IPS-NIHi11 (cell line): Measurements from ENCODE around the gene SH2D2A.

Experiments
- DNase-seq: peaks from one replicate; pipeline ENCODE4 v3.0.0; 2012; ENCODE audit warnings: mixed read lengths, low spot score

Gene SH2D2A

DNA sequence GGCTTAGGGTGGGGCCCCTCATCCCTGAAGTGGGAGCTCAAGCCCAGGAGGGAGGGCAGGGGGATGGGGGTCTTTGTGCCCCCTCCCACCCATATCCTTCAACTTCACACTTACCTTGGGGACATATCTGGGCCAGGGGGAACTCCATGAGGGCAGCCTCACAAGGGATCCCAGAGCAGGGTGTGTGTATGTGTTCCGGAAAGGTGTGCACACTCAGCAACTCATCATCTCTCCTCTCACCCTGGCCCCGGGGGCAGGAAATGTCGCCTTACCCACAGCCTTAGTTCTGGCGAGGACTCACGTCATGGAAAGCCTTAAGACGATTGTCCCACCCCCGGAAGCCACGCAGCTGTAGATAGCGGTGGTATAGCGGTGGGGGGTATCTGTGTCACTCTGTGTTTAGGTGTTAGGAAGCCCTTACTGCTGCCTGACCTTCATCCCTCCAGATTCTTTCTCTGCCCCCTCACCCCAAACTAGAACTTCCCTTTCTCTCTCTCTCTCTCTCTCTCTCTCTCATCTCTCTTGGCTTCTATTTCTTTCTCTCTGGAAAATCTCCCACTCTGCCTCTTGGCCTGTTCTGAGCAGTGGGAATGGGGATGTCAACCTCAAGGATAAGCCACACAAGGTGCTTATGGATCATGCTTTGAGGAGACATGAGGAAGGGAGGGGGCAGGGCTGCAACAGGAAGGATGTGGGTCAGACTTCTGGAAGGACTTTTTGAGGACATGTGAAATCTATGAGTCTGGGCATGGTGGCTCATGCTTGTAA is at the start of gene SH2D2A:
TSS of gene SH2D2A (minus strand) at position 288 of the 768 bp plus-strand sequence. CDS start at position 148, 140 bp downstream.
- DNase-seq: no peak

DNA sequence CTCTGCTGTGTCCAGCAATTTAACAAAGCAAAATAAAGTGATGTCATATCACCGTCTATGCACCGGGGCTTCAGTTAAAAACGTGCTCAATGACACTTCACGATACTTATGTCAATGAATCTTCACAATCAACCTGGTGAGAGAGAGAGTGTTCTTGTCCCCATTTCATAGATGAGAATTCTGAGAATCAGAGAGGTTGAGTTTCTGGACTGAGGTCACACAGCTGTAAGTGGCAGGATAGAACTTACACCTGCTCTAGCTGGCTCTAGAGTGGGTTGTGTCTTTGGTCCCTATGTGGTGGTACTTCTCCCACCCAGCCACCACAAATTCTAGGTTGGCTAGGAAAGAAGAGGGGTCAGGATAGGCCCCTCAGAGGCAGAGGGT is 49.2 kb upstream of the SH2D2A start:
- no peak for DNase-seq

DNA sequence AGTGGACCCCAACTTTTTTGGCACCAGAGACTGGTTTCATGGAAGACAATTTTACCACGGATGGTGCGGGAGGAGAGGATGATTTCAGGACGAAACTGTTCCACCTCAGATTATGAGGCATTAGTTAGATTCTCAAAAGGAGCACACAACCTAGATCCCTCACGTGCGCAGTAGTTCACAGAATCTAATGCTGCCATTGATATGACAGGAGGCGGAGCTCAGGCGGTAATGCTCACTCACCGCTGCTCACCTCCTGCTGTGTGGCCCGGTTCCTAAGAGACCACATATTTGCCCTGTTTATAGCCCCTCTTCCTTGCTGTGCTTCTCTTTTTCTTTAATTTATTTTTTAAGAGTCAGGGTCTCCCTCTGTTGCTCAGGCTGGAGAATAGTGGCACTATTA is 48.6 kb upstream of the SH2D2A start:
- DNase-seq: no peak

DNA sequence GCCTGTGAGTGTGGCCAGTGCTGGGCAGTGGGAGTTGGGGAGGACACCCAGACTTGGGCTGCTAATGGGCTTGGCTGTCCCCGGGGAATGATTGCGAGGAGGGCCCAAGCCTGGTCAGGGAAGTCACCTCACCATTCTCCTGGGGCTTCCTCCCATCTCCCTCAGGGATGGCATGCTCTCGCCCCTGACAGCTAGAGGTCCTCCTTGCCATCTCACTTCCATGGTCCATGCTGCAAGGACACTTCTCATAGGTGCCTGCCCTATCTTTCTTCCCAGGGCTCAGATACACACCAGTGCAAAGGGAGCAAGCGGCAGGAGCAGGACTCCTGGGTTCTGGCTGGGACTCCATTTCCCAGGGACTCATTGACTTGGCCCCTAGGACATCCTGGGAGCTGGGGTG is 48.1 kb upstream of the SH2D2A start:
- DNase-seq: no peak

DNA sequence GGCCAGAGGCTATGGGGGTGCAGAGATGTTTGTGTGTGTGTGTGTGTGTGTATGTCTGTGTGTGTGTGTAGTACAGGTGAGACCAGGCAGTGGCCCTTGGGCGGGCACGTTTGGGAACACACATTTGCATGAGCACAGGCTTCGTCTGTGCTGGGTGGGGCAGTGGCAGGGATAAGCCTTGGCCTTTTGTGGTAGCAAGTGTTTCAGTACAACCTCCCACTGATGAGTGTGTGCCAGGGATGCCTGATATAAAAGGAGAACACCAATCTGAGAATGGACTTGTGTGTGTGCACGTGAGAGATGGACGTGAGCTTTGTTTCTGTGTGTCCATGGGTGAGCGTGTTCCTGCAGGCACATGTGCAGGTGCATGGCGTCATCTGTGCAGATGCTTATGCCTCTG is 47.0 kb upstream of the SH2D2A start:
- no peak for DNase-seq

DNA sequence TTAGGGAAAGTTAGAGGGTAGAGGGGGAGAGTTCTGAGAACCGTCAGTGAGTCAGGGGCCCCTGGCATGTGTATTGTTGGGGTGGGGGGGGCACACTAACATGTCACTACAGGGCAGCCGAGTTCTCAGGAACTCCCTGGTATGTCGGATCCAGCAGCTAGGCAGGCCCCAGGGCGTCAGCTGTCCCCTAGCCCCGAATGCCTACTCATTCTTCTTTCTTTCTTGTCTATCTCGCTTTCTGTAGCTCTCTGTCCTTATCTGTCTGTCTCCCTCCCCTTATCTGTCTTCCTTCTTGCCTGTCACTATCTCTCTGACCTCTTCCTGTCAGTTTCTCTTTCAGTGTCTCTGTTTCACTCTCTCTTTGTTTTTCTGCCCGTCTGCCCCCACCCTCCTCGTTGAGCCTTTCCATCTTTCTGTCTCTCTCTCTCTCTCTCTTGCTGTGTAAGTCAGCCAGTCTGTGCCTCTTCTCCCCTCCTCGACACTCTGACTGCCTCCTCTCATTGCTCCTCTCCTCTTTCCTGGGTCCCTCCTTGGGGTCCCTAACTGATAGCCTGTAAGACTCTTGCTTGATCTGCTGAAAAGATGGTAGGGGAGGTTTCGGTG is 46.5 kb upstream of the SH2D2A start:
- DNase-seq: no peak

DNA sequence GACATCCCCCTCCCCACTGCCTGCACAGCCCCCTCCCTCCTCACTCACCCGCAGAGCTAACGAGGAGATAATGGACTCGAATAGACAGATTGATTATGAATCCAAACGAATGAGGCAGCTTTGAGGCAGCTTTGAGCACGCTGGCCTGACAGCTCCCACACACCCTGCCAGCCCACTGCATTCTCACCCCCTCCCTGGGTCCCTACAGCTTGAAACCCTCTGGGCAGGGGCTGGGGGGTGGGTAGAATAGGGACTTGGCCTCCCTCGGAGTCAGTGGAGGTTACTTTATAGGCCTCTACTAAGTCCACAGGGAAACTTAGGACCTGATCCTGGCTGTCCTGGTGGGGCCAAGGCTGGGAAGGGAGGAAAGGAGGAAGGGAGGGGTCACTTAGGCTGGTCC is 45.9 kb upstream of the SH2D2A start:
- DNase-seq: no peak

DNA sequence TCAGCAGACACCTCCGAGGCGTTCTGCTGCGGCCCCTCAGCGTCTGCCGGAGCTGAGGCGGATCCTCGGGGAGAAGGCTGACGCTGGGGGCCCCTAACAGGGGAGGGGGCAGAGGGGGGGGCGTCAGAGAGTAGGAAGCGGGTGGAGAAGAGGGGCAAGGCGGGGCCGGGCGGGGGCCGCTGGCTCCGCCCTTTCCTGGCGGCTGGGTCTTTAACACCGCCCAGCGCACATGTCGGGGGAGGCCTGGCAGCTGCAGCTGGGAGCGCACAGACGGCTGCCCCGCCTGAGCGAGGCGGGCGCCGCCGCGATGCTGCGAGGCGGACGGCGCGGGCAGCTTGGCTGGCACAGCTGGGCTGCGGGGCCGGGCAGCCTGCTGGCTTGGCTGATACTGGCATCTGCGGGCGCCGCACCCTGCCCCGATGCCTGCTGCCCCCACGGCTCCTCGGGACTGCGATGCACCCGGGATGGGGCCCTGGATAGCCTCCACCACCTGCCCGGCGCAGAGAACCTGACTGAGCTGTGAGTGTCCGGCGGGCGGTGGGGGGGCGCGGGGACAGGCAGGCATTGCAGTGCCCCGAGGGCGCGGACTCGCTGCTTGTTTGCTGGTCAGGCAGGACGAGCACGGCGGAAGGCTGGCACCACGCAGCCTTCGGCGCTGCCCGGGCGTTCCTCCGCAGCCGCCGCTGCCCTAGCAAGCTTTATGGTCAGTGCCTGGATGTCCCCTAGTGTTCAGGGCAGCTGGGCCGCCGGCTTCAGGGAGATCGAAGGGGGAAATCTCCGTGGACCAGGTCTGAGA is 44.2 kb upstream of the SH2D2A start, which contains the start of gene NTRK1:
TSS of gene NTRK1 (plus strand) at position 238 of the 796 bp plus-strand sequence. CDS start at position 308, 70 bp downstream.
- DNase-seq: peak; percentile 89

DNA sequence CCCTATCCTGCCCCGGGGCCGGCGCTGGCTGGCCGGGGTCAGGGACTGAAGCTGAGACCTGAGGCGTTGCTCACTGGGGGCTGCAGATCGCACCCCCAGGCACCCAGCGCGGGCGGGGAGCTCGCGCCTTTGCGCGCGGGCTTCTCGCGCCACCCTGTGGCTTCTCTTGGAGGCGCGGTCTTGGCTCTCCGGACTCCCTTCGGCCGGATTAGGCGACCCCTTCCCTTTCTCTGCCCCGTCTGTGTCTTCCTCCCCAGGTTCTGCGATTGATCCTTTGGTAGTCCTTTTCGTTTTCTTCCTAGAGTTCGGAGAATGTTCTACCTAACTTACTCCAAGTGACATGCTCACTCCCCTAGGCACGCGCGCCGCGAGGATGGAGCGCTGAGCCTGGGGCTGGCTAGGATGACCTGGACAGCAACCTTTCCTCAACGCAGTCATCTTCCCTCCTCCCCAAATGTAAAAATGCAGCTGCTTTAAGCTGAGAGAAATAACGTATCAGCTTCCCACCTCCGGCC is 43.5 kb upstream of the SH2D2A start:
- DNase-seq: peak; percentile 83

DNA sequence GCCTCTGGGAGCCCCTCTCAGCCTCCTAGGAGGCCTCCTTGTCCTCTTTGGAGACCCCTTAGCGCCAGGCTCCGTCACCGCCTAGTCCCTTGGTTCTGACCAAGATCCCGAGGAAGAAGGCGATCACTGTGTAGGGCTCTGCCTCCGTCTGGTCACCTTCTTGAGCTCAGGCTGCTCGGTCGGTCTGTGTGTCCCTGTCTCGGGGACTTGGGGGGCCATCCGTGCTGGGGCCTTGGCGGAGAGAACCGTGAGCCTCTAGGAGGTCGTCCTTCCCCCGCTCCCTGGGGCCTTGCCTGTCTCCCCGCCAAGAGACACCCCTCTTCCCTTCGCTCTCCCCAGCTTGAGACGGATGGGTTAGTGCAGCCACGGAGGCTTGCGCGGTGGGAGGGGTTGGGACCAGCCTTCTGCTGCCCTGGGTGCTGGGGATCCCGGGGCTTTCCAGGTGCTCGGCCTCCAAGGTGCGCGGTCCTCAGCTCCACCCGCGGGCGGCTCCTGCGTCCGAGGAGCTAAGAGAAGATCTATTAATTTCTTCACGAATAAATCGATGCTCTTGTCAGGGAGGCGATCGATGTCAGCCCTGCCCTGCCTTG is 43.0 kb upstream of the SH2D2A start:
- peak; percentile 40 for DNase-seq

DNA sequence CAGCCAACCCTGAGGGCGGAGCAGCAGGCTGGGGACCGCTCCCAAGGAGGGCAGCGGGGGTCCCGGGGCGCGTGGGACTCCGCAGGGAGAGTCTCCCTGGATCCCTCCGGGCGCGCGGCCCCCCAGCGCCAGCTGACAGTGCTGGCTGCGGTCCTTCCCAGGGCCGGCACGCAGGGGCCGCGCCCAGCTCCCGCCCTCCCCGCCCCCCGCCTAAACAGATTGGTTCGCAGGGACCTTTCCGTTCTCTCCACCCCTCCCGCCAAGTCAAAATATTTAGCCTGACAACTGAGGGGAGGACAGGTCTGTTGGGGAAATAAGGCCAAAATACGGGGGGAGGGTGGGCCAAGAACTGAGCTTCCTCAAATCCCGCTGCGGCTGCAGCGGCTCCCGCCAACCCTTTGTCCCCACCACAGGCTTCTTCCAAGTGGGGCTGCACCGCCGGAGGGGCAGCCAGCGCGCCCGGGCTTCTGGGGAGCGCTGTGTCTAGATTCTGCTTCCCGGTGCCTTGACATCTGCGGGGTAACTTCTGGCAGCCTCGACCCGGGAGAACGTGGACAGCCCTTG is 42.4 kb upstream of the SH2D2A start, which contains the start of gene INSRR:
TSS of gene INSRR (minus strand) at position 159 of the 564 bp plus-strand sequence. CDS start 496 bp downstream, outside the sequence.
- peak; percentile 66 for DNase-seq

DNA sequence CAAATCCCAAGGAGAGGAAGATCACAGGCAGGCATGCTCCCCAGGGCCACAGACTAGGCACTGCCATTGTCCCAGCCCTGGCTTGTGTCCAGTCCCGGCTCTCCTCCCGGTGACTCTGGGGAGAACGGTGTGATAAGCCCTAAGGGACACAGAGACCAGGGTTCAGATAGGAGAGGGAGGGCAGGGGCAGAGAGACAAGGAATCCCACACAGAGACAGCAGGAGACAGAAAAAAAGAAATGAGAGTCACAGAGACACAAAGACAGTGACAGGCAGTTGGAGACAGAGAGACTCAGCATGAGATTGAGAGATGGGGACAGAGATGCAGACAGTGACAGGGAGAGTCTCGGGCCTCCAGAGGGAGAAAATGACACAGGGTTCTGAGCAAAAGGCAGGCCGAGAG is 41.9 kb upstream of the SH2D2A start:
- no peak for DNase-seq

DNA sequence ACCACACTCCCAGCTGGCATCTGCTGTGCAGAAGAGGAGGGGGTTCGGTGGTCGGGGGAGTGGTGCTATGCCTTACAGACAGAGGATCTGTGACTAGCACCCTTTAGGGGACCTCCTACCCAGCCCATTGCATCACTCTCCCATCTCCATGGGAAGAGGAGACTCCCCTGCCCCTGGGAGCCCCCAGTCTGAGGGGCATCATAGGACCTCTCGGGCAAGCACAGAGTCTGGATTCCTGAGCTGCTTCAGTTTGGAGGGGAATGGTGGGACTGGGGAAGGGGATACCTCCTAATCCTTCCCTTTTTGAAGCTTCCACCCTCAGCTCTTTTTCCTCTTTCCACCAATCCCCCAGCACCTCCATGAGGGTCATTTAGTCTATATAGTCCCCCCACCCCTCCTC is 40.9 kb upstream of the SH2D2A start:
- no peak for DNase-seq

DNA sequence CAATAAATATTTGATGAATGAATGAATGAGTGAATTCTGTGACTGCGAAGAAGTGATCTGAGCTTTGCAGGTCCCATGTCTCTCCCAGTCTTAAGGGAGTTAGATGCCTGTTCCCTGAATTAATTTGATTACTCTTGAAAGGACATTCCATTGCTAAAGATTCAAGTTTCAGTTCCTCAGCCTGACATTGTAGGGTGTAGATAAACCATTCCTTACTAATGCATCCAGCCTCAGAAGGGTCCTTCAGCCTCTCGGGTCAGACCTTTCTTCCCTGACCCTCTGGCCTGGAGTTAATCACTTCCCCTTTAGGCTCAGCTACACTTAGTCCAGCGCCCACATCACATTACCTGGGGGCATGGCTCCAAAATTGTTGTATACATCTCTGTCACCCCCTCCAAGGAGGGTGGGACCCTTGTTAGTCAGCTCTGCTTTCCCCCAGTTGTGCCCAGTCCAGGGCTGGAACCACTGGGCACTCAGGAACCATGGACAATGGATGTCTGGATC is 39.7 kb upstream of the SH2D2A start:
- DNase-seq: no peak

DNA sequence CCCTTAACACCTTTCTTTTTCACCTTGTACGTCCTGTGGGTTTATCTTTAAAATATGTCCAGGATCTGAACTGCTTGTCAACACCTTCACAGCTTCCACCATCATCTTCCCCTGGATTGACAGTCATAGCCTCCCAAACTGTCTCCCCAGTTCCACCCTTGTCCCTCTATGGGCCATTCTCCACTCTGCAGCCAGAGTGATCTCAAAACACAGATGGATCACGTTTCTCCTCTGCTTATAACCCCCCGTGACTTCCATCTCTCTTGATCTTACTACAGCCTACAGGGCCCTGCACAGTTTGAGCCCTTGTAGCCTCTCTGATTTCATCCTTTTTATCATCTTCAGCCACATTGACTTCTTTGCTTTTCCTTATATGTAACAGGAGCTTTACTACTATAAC is 38.0 kb upstream of the SH2D2A start:
- DNase-seq: no peak

DNA sequence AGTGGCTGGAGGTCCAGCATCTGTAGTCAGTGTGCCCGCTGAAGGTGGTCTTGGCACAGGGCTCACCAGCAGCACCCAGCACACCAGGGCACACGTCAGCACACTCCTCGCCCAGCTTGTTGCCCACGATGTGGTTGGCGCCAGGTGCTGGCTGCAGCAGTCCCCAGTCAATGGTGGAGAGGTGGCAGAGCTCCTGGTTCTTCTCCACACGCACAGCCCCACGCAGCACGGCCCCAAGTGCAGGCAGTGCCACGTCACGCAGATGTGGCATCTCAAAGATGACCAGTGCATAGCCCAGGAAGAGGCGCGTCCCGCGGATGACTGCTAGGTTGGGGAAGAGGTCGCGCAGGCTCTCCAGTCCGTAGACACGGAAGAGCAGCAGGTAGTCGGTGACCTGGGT is 37.1 kb upstream of the SH2D2A start:
- DNase-seq: no peak

DNA sequence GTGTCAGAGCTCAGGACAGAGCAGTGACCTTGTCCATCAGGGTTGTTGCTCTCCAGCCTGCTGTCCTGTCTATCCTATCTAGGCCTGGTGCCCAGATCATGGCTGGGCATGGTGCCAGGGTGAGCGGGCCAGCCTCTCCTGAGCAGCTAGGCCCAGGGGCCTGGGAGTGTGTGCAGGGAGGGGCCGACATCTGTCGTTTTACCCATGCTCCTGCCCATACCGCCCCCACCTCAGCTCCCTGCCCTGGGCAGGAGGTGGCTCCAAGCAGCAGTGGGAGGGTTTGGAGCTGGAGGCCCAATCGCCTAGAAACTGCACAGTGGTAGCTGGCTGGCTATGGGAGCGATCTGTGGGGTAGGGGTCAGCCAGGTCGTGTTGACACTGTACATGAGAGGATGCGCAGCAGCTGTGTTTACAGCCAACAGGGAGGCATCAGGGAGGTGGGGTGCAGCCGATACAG is 35.8 kb upstream of the SH2D2A start:
- no peak for DNase-seq

DNA sequence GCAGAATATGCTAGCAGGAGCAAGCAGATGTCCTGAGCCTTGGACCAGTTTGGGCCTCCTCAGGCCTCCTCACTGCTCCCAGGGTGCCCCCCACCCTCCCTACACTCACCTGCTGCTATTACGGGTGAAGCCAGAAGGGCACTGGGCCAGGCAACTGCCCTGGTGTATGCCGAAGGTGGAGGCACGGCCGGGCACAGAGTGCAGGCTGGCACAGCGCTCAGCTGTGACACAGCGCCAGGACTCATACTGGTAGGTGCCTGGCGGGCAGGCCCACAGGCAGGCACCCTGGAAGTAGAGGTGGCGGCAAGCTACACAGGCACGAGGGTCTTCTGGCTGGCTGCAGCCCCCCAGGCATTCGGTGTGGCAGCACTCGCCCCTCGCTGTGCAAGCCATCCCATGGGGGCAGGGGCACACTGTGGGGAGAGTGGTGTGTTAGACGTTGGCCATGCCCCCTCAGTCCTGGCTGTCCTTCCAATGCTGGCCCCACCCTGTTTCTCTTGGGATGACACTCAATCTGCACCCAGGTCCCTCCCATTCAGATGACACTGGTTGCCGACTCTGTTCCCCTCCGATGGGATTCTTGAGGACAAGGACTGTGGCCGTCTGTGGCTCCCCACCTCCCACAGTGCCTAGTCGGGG is 35.2 kb upstream of the SH2D2A start:
- DNase-seq: no peak

DNA sequence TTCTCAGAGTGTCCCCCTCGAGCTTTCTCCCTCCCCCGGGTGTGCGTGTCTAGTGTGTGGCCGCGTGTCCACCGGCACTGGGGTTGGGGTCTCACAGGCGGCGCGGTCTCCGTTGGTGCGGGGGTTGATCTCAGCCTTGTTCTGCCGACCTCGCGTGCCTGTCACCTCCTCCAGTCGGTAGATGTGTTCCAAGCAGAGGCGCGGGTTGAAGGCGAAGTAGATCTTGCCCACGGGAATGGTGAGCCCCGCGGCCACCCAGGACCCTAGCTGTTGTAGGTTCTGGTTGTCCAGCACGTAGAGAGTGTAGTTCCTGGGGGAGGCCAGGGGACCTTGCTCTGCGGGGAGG is 32.5 kb upstream of the SH2D2A start:
- no peak for DNase-seq

DNA sequence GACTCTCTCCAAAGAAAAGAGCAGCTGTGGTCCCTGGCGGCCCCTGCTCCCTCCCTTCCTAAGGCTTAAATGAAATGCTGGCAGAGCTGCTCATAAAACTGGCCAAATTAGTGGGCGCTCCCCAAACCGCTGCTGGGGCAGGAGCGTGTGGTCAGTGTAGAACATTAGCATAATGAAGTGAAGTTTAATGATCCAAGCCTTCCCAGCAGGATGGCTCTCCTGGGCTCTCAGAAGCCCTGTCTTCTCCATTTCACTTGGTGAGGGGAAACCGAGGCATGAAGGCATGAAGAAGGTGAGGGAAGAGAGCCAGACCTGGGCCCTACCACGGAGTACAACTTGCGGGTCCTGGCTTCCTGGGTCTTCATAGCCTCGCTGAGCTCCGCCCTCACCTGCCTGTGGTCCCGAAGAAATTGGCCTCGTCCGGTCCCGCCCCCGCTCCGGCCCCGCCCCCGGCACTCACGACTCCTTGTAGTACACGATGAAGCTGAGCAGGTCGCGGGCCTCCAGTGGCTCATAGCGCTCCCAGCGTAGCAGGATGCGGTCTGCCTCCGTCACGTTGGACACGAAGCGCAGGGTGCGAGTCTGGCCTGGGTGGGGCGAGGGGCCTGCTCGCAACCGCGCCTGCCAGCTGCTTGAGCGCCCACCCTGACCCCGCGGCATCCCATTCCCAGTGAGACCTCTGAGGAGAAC is 32.0 kb upstream of the SH2D2A start:
- peak; percentile 84 for DNase-seq
